Measurements from ENCODE around the gene SMC1B. TPM values are rescaled to one million over a fixed set of nuclear protein-coding genes. Genes with fewer than 3 reads are reported as not detected.

The SMC1B gene
- total RNA-seq, 1 donor from 2014 or later = 0.07 TPM

- peaks cover 9% of the 10 kb centered on the region for H3K36me3 Mint-ChIP-seq
- no peak for DNase-seq (ENCODE audit: extremely low spot score, unreplicated experiment)
- peaks cover 9% of the 10 kb centered on the region for H3K9me3 Mint-ChIP-seq
- H3K4me3 Mint-ChIP-seq = no peak overlapping the region
- no peak overlapping the region for H3K27ac Mint-ChIP-seq
- peaks cover 6% of the 10 kb centered on the region for H3K27me3 Mint-ChIP-seq
- no peak for TF ChIP-seq CTCF (conservative IDR thresholded peaks at IDR 0.05)
- H3K4me1 Mint-ChIP-seq (ENCODE audit: unreplicated experiment) = peaks cover 19% of the 10 kb centered on the region
Observed at GRCh38 chr22:45430871-45431270, 17.5 kb upstream of the SMC1B start.

- H3K9me3 Mint-ChIP-seq = peaks cover 9% of the 10 kb centered on the region
- H3K36me3 Mint-ChIP-seq = peaks cover 9% of the 10 kb centered on the region
- no peak for DNase-seq (ENCODE audit: extremely low spot score, unreplicated experiment)
Observed at GRCh38 chr22:45429981-45430775, 16.8 kb upstream of the SMC1B start.

GRCh38 chr22:45429424-45429823, 16.0 kb upstream of the SMC1B start:
- peaks cover 6% of the 10 kb centered on the region for H3K27me3 Mint-ChIP-seq
- peaks cover 9% of the 10 kb centered on the region for H3K36me3 Mint-ChIP-seq
- peaks cover 9% of the 10 kb centered on the region for H3K4me1 Mint-ChIP-seq (ENCODE audit: unreplicated experiment)
- peaks cover 9% of the 10 kb centered on the region for H3K9me3 Mint-ChIP-seq
- H3K27ac Mint-ChIP-seq = no peak overlapping the region
- DNase-seq (ENCODE audit: extremely low spot score, unreplicated experiment) = no peak
- no peak overlapping the region for H3K4me3 Mint-ChIP-seq
- TF ChIP-seq CTCF (conservative IDR thresholded peaks at IDR 0.05) = no peak

More at GRCh38 chr22:45429981-45430775, 16.8 kb upstream of the SMC1B start:
- H3K27me3 Mint-ChIP-seq = peaks cover 6% of the 10 kb centered on the region
- TF ChIP-seq CTCF (conservative IDR thresholded peaks at IDR 0.05) = no peak
- no peak overlapping the region for H3K4me3 Mint-ChIP-seq
- peaks cover 12% of the 10 kb centered on the region for H3K4me1 Mint-ChIP-seq (ENCODE audit: unreplicated experiment)
- no peak overlapping the region for H3K27ac Mint-ChIP-seq

- Mint-ChIP-seq H3K27ac (peak overlapping the region; percentile 65), H3K9me3 (peaks cover 9% of the 10 kb centered on the region), H3K4me3 (no peak overlapping the region), H3K36me3 (peaks cover 9% of the 10 kb centered on the region), H3K4me1 (ENCODE audit: unreplicated experiment) (peaks cover 9% of the 10 kb centered on the region), H3K27me3 (peaks cover 6% of the 10 kb centered on the region)
- no peak for DNase-seq (ENCODE audit: extremely low spot score, unreplicated experiment)
- no peak for TF ChIP-seq CTCF (conservative IDR thresholded peaks at IDR 0.05)
Observed at GRCh38 chr22:45428391-45429385, 15.3 kb upstream of the SMC1B start.

- no peak for DNase-seq (ENCODE audit: extremely low spot score, unreplicated experiment)
- Mint-ChIP-seq H3K4me1 (ENCODE audit: unreplicated experiment) (peaks cover 18% of the 10 kb centered on the region), H3K27me3 (peaks cover 6% of the 10 kb centered on the region), H3K9me3 (peaks cover 9% of the 10 kb centered on the region), H3K36me3 (peaks cover 9% of the 10 kb centered on the region), H3K27ac (no peak overlapping the region), H3K4me3 (no peak overlapping the region)
- TF ChIP-seq CTCF (conservative IDR thresholded peaks at IDR 0.05) = no peak
Observed at GRCh38 chr22:45427114-45427513, 13.7 kb upstream of the SMC1B start.

All from type B pancreatic cell (in vitro differentiated cells).